Erythroblast (primary cell): ENCODE measurements around the gene LCOR.

Experiments used
- GATA1 ChIP-seq: IDR thresholded peaks from 2 replicates; pipeline ENCODE4 v1.6.1; 2011; ENCODE audit warnings: low read depth, mild to moderate bottlenecking, control low read depth, low read length, moderate library complexity
- POLR2A ChIP-seq: IDR thresholded peaks from 2 replicates; pipeline ENCODE4 v1.6.1; 2011; ENCODE audit warnings: mild to moderate bottlenecking, low read length

DNA sequence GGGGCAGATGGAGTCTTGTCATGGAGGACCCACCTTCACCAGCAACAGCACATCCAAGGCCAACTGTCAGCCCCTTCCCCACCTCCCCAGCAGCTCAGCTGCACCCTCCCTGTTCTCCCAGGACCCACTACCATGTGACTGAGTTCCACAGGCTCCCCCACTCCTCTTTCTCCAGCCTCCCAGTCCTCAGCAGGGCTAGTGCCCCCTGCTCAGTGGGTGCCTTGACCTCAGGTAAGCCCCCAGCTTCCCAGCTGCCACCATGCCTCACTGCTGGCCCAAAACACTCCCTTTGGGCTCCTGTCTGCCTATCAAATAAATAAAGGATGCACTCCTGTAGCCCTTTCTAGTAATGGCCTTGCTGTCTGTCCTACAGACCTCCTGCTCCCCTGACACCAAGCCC is 179.3 kb downstream of the LCOR start:
- TF ChIP-seq POLR2A = no peak
- TF ChIP-seq GATA1 = no peak
